Prostate gland (tissue), 2 donors: ENCODE measurements around the gene MYLK. TPM values are rescaled to one million over a fixed set of nuclear protein-coding genes. Genes with fewer than 3 reads are reported as not detected.

Experiments used
- DNase-seq: peaks from one replicate; pipeline ENCODE4 v3.0.0-alpha.2; 2019; ENCODE audit warnings: low spot score
- H3K27ac ChIP-seq, 2 donors: fragments of 200-600 bp; sonication (generic); 2 replicates each; pipeline ENCODE4 v1.5.1; 2017 to 2019
- H3K27me3 ChIP-seq: fragments of 200-600 bp; sonication (generic); replicated peaks from 2 replicates; pipeline ENCODE4 v1.5.1; 2019; ENCODE audit not compliant: insufficient read depth
- H3K36me3 ChIP-seq, 2 donors: fragments of 200-600 bp; sonication (generic); 1 replicate in 1 of 2; 2 replicates in 1 of 2; pipeline versions ENCODE4 v1.5.1 to v1.8.1; 2017 to 2019
- H3K4me1 ChIP-seq: fragments of 200-600 bp; sonication (generic); replicated peaks from 2 replicates; pipeline ENCODE4 v1.5.1; 2019
- H3K4me3 ChIP-seq, 2 donors: fragments of 200-600 bp; sonication (generic); 2 replicates each; pipeline ENCODE4 v1.5.1; 2017 to 2019
- H3K9me3 ChIP-seq: fragments of 200-600 bp; sonication (generic); 2 replicates; pipeline ENCODE4 v1.5.1; 2017
- CTCF ChIP-seq, 4 experiments: fragments of 200-600 bp in 2 of 4; fragments of 450-650 bp in 2 of 4; sonication (generic) in 2 of 4; IDR thresholded peaks; 1 replicate in 3 of 4; 2 replicates in 1 of 4; pipeline ENCODE4 v1.5.1; 2016 to 2019; ENCODE audit warnings: antibody characterized with exemption in 4 of 4, mild to moderate bottlenecking in 2 of 4, moderate library complexity in 2 of 4
- POLR2A ChIP-seq: fragments of 450-650 bp; IDR thresholded peaks from one replicate; pipeline ENCODE4 v1.6.1; 2016; ENCODE audit warnings: antibody characterized with exemption, mild to moderate bottlenecking
- POLR2AphosphoS5 ChIP-seq: sonication (generic); formaldehyde crosslinking; IDR thresholded peaks from one replicate; pipeline ENCODE4 v1.6.1; 2017; ENCODE audit warnings: antibody characterized with exemption
- WGBS: methylation state at CpG from one replicate; pipeline ENCODE4 v1.1.5; 2018; 5-methylcytosine and 5-hydroxymethylcytosine counted together
- intact Hi-C: fragments of 100-400 bp; cut with DNase I; formaldehyde crosslinking; loops from one replicate; pipeline ENCODE4 v1.14.2; 2022
- total RNA-seq, 2 donors: library from RNA; depleted of rRNA; stranded (reverse); fragments of >200 nt; gene quantifications; one replicate each; pipeline ENCODE4 v1.1.0, GENCODE V29; 2016

Gene MYLK
- total RNA-seq, 2 donors from 2014 or later, result 345 to 600 TPM

GRCh38 chr3:123571973-123572365 is 312.2 kb downstream of the MYLK start:
- WGBS, result 100% methylated on average over 2 of the region's 2 CpGs
- Histone ChIP-seq H3K4me1 (no peaks in the 10 kb centered on the region), H3K27ac (no peak overlapping the region), H3K9me3 (no peaks in the 10 kb centered on the region), H3K36me3 (no peaks in the 10 kb centered on the region), H3K4me3 (no peak overlapping the region), H3K27me3 (no peaks in the 10 kb centered on the region)
- intact Hi-C loops, result no loop called here
- DNase-seq, result no peak
- TF ChIP-seq CTCF (IDR thresholded peaks at IDR 0.05), result no peak

- DNase-seq, result no peak
Measured at GRCh38 chr3:123571264-123571972, 312.7 kb downstream of the MYLK start.

GRCh38 chr3:123568875-123569274 is 315.3 kb downstream of the MYLK start:
- no peak for DNase-seq
- no peaks in the 10 kb centered on the region for H3K9me3 ChIP-seq
- no peak overlapping the region for H3K27ac ChIP-seq
- H3K4me3 ChIP-seq, result no peak overlapping the region
- H3K36me3 ChIP-seq, result no peaks in the 10 kb centered on the region
- TF ChIP-seq CTCF (IDR thresholded peaks at IDR 0.05), result no peak
- TF ChIP-seq POLR2AphosphoS5, result no peak
- no peak for TF ChIP-seq POLR2A
- intact Hi-C loops, result no loop called here
- no peaks in the 10 kb centered on the region for H3K27me3 ChIP-seq
- H3K4me1 ChIP-seq, result no peaks in the 10 kb centered on the region

More at GRCh38 chr3:123571264-123571972, 312.7 kb downstream of the MYLK start:
- no peaks in the 10 kb centered on the region for H3K27me3 ChIP-seq
- H3K27ac ChIP-seq, result no peak overlapping the region
- no peak for TF ChIP-seq POLR2A
- TF ChIP-seq CTCF (IDR thresholded peaks at IDR 0.05), result no peak
- TF ChIP-seq POLR2AphosphoS5, result no peak
- H3K36me3 ChIP-seq, result no peaks in the 10 kb centered on the region
- intact Hi-C loops, result no loop called here
- no peak overlapping the region for H3K4me3 ChIP-seq
- 78% methylated on average over 4 of the region's 4 CpGs for WGBS
- H3K4me1 ChIP-seq, result no peaks in the 10 kb centered on the region
- no peaks in the 10 kb centered on the region for H3K9me3 ChIP-seq

- H3K27ac ChIP-seq, result no peak overlapping the region
- no peaks in the 10 kb centered on the region for H3K9me3 ChIP-seq
- H3K4me3 ChIP-seq, result no peak overlapping the region
- 92% methylated on average over 7 of the region's 7 CpGs for WGBS
- no peaks in the 10 kb centered on the region for H3K36me3 ChIP-seq
- H3K4me1 ChIP-seq, result no peaks in the 10 kb centered on the region
- no peaks in the 10 kb centered on the region for H3K27me3 ChIP-seq
- intact Hi-C loops, result no loop called here
- TF ChIP-seq CTCF (IDR thresholded peaks at IDR 0.05) (no peak), POLR2AphosphoS5 (no peak), POLR2A (no peak)
- DNase-seq, result no peak
Measured at GRCh38 chr3:123568034-123568433, 316.1 kb downstream of the MYLK start.

- Histone ChIP-seq H3K9me3 (no peaks in the 10 kb centered on the region), H3K4me3 (no peak overlapping the region), H3K4me1 (no peaks in the 10 kb centered on the region), H3K36me3 (no peaks in the 10 kb centered on the region), H3K27ac (no peak overlapping the region), H3K27me3 (no peaks in the 10 kb centered on the region)
- 91% methylated on average over 6 of the region's 6 CpGs for WGBS
- no peak for TF ChIP-seq POLR2AphosphoS5
- TF ChIP-seq POLR2A, result no peak
- TF ChIP-seq CTCF (IDR thresholded peaks at IDR 0.05), result no peak
- intact Hi-C loops, result no loop called here
- no peak for DNase-seq
Measured at GRCh38 chr3:123564056-123564455, 320.1 kb downstream of the MYLK start.
